Glutamatergic neuron (in vitro differentiated cells): ENCODE results near the gene TEX35. TPM values are rescaled to one million over a fixed set of nuclear protein-coding genes. Genes with fewer than 3 reads are reported as not detected.

Source experiments
- total RNA-seq: library from RNA; stranded (reverse); fragmentation: NEBNext Ultra II Directional; extraction: Animal tissue kit (Norgen Biotek cat#: 25700); gene quantifications from one replicate; pipeline ENCODE4 v1.2.1, GENCODE V29; 2021; ENCODE audit not compliant: unreplicated experiment

TEX35 gene
- total RNA-seq, 1 donor from 2014 or later: not detected

Other genes starting within 250 kb of the TEX35 start
- gene CLEC20A, start 16.1 kb upstream of the TEX35 start, total RNA-seq: not detected
- 17.9 TPM for gene RALGPS2, start 212.1 kb downstream of the TEX35 start, total RNA-seq